ENCODE measurements around the gene SLC6A5.
"Not testable (repeated sequence)": the region's sequence is repeated elsewhere in the genome, so short reads cannot be mapped to it uniquely, and the experiment has no call there.

Gene SLC6A5

GRCh38 chr11:20599221-20600019 is at the start of gene SLC6A5:
Gene SLC6A5 (plus strand): TSS chr11:20599608. CDS start chr11:20599673, 65 bp downstream.
- DNase-seq (ENCODE audit: low spot score): peak; percentile 67

GRCh38 chr11:20551096-20551495 is 48.3 kb upstream of the SLC6A5 start:
- DNase-seq (ENCODE audit: low spot score): no peak

- no peak for DNase-seq (ENCODE audit: low spot score)
Observed at GRCh38 chr11:20555783-20556182, 43.6 kb upstream of the SLC6A5 start.

- DNase-seq (ENCODE audit: low spot score): not testable (repeated sequence)
Observed at GRCh38 chr11:20556396-20556795, 43.0 kb upstream of the SLC6A5 start.

GRCh38 chr11:20558741-20559140 is 40.7 kb upstream of the SLC6A5 start:
- no peak for DNase-seq (ENCODE audit: low spot score)

GRCh38 chr11:20559523-20560300 is 39.7 kb upstream of the SLC6A5 start:
- no peak for DNase-seq (ENCODE audit: low spot score)

GRCh38 chr11:20561915-20562314 is 37.5 kb upstream of the SLC6A5 start:
- no peak for DNase-seq (ENCODE audit: low spot score)

- no peak for DNase-seq (ENCODE audit: low spot score)
Observed at GRCh38 chr11:20563866-20564265, 35.5 kb upstream of the SLC6A5 start.

GRCh38 chr11:20564846-20565635 is 34.4 kb upstream of the SLC6A5 start:
- DNase-seq (ENCODE audit: low spot score): no peak

- DNase-seq (ENCODE audit: low spot score): not testable (repeated sequence)
Observed at GRCh38 chr11:20566115-20566514, 33.3 kb upstream of the SLC6A5 start.

- DNase-seq (ENCODE audit: low spot score): no peak
Observed at GRCh38 chr11:20566591-20567434, 32.6 kb upstream of the SLC6A5 start.

- DNase-seq (ENCODE audit: low spot score): not testable (repeated sequence)
Observed at GRCh38 chr11:20579725-20580124, 19.7 kb upstream of the SLC6A5 start.

- DNase-seq (ENCODE audit: low spot score): no peak
Observed at GRCh38 chr11:20583201-20583600, 16.2 kb upstream of the SLC6A5 start.

GRCh38 chr11:20584093-20584774 is 15.2 kb upstream of the SLC6A5 start:
- no peak for DNase-seq (ENCODE audit: low spot score)

- no peak for DNase-seq (ENCODE audit: low spot score)
Observed at GRCh38 chr11:20589796-20590195, 9.6 kb upstream of the SLC6A5 start.

GRCh38 chr11:20590381-20590780 is 9.0 kb upstream of the SLC6A5 start:
- DNase-seq (ENCODE audit: low spot score): no peak

GRCh38 chr11:20592741-20593140 is 6.7 kb upstream of the SLC6A5 start:
- no peak for DNase-seq (ENCODE audit: low spot score)

GRCh38 chr11:20594274-20595061 is 4.9 kb upstream of the SLC6A5 start:
- DNase-seq (ENCODE audit: low spot score): no peak

GRCh38 chr11:20595101-20595500 is 4.3 kb upstream of the SLC6A5 start:
- DNase-seq (ENCODE audit: low spot score): no peak
